Liver (tissue), 9 donors: Measurements from ENCODE around the gene KLHL34. TPM values are rescaled to one million over a fixed set of nuclear protein-coding genes. Genes with fewer than 3 reads are reported as not detected.

ENCODE experiments used
- DNase-seq: peaks from one replicate; pipeline ENCODE4 v3.0.0-alpha.2; 2017; ENCODE audit warnings: low spot score
- H3K27ac ChIP-seq, 2 donors: one replicate each; pipeline ENCODE4 v1.7.0; 2013; ENCODE audit warnings: inconsistent platforms in 2 of 2, low read length in 2 of 2, control low read depth in 1 of 2, low read depth in 1 of 2, mild to moderate bottlenecking in 1 of 2
- H3K27me3 ChIP-seq, 4 donors: one replicate each; pipeline versions ENCODE4 v1.6.1 to v1.7.0; 2013; ENCODE audit warnings: low read length in 3 of 4, inconsistent platforms in 1 of 4, mild to moderate bottlenecking in 1 of 4, moderate library complexity in 1 of 4; ENCODE audit not compliant: control insufficient read depth in 4 of 4, insufficient read depth in 4 of 4
- H3K36me3 ChIP-seq, 4 donors: one replicate each; pipeline versions ENCODE4 v1.6.1 to v1.7.0; 2013; ENCODE audit warnings: low read length in 3 of 4, mild to moderate bottlenecking in 3 of 4, low read depth in 1 of 4, moderate library complexity in 1 of 4; ENCODE audit not compliant: control insufficient read depth in 4 of 4, insufficient read depth in 3 of 4
- H3K4me1 ChIP-seq, 4 donors: one replicate each; pipeline versions ENCODE4 v1.6.1 to v1.7.0; 2013; ENCODE audit warnings: low read length in 3 of 4, mild to moderate bottlenecking in 3 of 4, moderate library complexity in 1 of 4; ENCODE audit not compliant: control insufficient read depth in 4 of 4, insufficient read depth in 4 of 4
- H3K4me3 ChIP-seq, 3 donors: one replicate each; pipeline versions ENCODE4 v1.6.1 to v1.7.0; 2013; ENCODE audit warnings: low read length in 3 of 3, control low read depth in 1 of 3, low read depth in 1 of 3, mild to moderate bottlenecking in 1 of 3
- H3K9ac ChIP-seq, 2 donors: one replicate each; pipeline ENCODE4 v1.7.0; 2013; ENCODE audit warnings: low read length in 2 of 2, mild to moderate bottlenecking in 2 of 2, moderate library complexity in 2 of 2, control low read depth in 1 of 2, low read depth in 1 of 2
- H3K9me3 ChIP-seq, 4 donors: one replicate each; pipeline versions ENCODE4 v1.6.1 to v1.7.0; 2013; ENCODE audit warnings: low read length in 3 of 4; ENCODE audit not compliant: control insufficient read depth in 4 of 4
- ATF3 ChIP-seq: IDR thresholded peaks from 2 replicates; pipeline ENCODE4 v1.6.1; 2016; ENCODE audit warnings: antibody characterized with exemption
- CTCF ChIP-seq: fragments of 150-350 bp; IDR thresholded peaks from 2 replicates; pipeline ENCODE4 v1.5.1; 2017; ENCODE audit warnings: improper control_type of control experiment, low read depth, low read length; ENCODE audit not compliant: missing input control
- EGR1 ChIP-seq, 2 donors: IDR thresholded peaks; 2 replicates each; pipeline ENCODE4 v1.6.1; 2016 to 2018; ENCODE audit warnings: antibody characterized with exemption in 2 of 2, low read depth in 2 of 2
- FOXA1 ChIP-seq: IDR thresholded peaks from 2 replicates; pipeline ENCODE4 v1.6.1; 2016; ENCODE audit warnings: antibody characterized with exemption
- FOXA2 ChIP-seq: IDR thresholded peaks from 2 replicates; pipeline ENCODE4 v1.6.1; 2016; ENCODE audit warnings: antibody characterized with exemption
- GABPA ChIP-seq, 2 donors: IDR thresholded peaks in 1 of 2; conservative IDR thresholded peaks in 1 of 2; 2 replicates each; pipeline ENCODE4 v1.6.1; 2016; ENCODE audit warnings: antibody characterized with exemption in 2 of 2, mild to moderate bottlenecking in 1 of 2, moderate library complexity in 1 of 2
- JUND ChIP-seq, 2 donors: IDR thresholded peaks; 2 replicates each; pipeline ENCODE4 v1.6.1; 2016; ENCODE audit warnings: antibody characterized with exemption in 2 of 2
- MAX ChIP-seq: IDR thresholded peaks from 2 replicates; pipeline ENCODE4 v1.6.1; 2016; ENCODE audit warnings: antibody characterized with exemption
- NR2F2 ChIP-seq: IDR thresholded peaks from 2 replicates; pipeline ENCODE4 v1.6.1; 2016; ENCODE audit warnings: antibody characterized with exemption
- RAD21 ChIP-seq, 2 donors: IDR thresholded peaks; 2 replicates each; pipeline ENCODE4 v1.6.1; 2016; ENCODE audit warnings: antibody characterized with exemption in 2 of 2, mild to moderate bottlenecking in 2 of 2
- REST ChIP-seq: IDR thresholded peaks from 2 replicates; pipeline ENCODE4 v1.6.1; 2016; ENCODE audit warnings: antibody characterized with exemption, mild to moderate bottlenecking
- RXRA ChIP-seq, 2 donors: IDR thresholded peaks; 2 replicates each; pipeline ENCODE4 v1.6.1; 2017 to 2018; ENCODE audit warnings: antibody characterized with exemption in 2 of 2, mild to moderate bottlenecking in 1 of 2
- SP1 ChIP-seq: IDR thresholded peaks from 2 replicates; pipeline ENCODE4 v1.6.1; 2018; ENCODE audit warnings: antibody characterized with exemption, mild to moderate bottlenecking
- TAF1 ChIP-seq: conservative IDR thresholded peaks from 2 replicates; pipeline ENCODE4 v1.6.1; 2016; ENCODE audit warnings: antibody characterized with exemption, mild to moderate bottlenecking
- YY1 ChIP-seq: IDR thresholded peaks from 2 replicates; pipeline ENCODE4 v1.6.1; 2016; ENCODE audit warnings: antibody characterized with exemption, mild to moderate bottlenecking
- WGBS: extraction: QIAGEN DNeasy Blood & Tissue Kit; methylation state at CpG from one replicate; pipeline ENCODE4 v1.1.7; 2013; 5-methylcytosine and 5-hydroxymethylcytosine counted together
- polyA plus RNA-seq, 2 donors: library from polyadenylated mRNA; stranded (reverse) in 1 of 2; unstranded in 1 of 2; fragments of 200-250 nt in 1 of 2; fragments of >200 nt in 1 of 2; fragmentation: Nextera tagmentation in 1 of 2; extraction: Ambion mirVana in 1 of 2; gene quantifications; one replicate each; pipeline versions ENCODE4 v1.2.1 to v1.2.3, GENCODE V29; 2013 to 2015
- total RNA-seq, 2 donors: library from RNA; depleted of rRNA; stranded (reverse); fragments of >200 nt; gene quantifications; one replicate each; pipeline ENCODE4 v1.2.3, GENCODE V29; 2014
- donor health status: healthy.
- donor health status: healthy.
- donor health status: healthy.
- donor health status: healthy.
- donor health status: healthy.

KLHL34 gene
- total and polyA plus RNA-seq, 4 donors: 0.02 to 0.14 (median 0.04) TPM; not detected in 1

GRCh38 chrX:21666252-21666651 lies 8.1 kb upstream of the KLHL34 start:
- no peak overlapping the region for H3K4me3 ChIP-seq
- H3K27me3 ChIP-seq: no peaks in the 10 kb centered on the region
- no peak overlapping the region for H3K9ac ChIP-seq
- DNase-seq: no peak
- H3K4me1 ChIP-seq: no peaks in the 10 kb centered on the region
- TF ChIP-seq MAX (no peak), GABPA (IDR thresholded peaks at IDR 0.05 in 1 of 2, conservative IDR thresholded peaks at IDR 0.05 in 1 of 2) (no peak), JUND (IDR thresholded peaks at IDR 0.05) (no peak), TAF1 (no peak), RXRA (IDR thresholded peaks at IDR 0.05) (no peak), EGR1 (IDR thresholded peaks at IDR 0.05; ENCODE audit: low read depth in 2 of 2) (no peak), FOXA2 (no peak), NR2F2 (no peak), FOXA1 (no peak), RAD21 (IDR thresholded peaks at IDR 0.05) (no peak), REST (no peak), CTCF (no peak), SP1 (no peak), ATF3 (no peak)
- no peak overlapping the region for H3K27ac ChIP-seq
- H3K36me3 ChIP-seq: no peaks in the 10 kb centered on the region
- H3K9me3 ChIP-seq: no peaks in the 10 kb centered on the region
- WGBS: 87% methylated on average over 4 of the region's 4 CpGs

GRCh38 chrX:21662761-21663160 lies 4.6 kb upstream of the KLHL34 start:
- H3K4me1 ChIP-seq: peaks cover 0 to 4% (median 0%) of the 10 kb centered on the region in 4 donors
- H3K27me3 ChIP-seq: no peaks in the 10 kb centered on the region
- WGBS: 89% methylated on average over 4 of the region's 4 CpGs
- H3K9me3 ChIP-seq: no peaks in the 10 kb centered on the region
- H3K36me3 ChIP-seq: no peaks in the 10 kb centered on the region
- no peak for TF ChIP-seq ATF3
- TF ChIP-seq YY1: no peak
- TF ChIP-seq EGR1 (IDR thresholded peaks at IDR 0.05; ENCODE audit: low read depth in 2 of 2): no peak
- no peak for TF ChIP-seq TAF1
- no peak for TF ChIP-seq FOXA2
- H3K4me3 ChIP-seq: no peak overlapping the region
- no peak overlapping the region for H3K9ac ChIP-seq
- DNase-seq: no peak
- H3K27ac ChIP-seq: no peak overlapping the region
